ENCODE measurements around the gene DNAAF1. TPM values are rescaled to one million over a fixed set of nuclear protein-coding genes. Genes with fewer than 3 reads are reported as not detected.
"Not testable (repeated sequence)": the region's sequence is repeated elsewhere in the genome, so short reads cannot be mapped to it uniquely, and the experiment has no call there.

DNAAF1 gene
- total and polyA plus RNA-seq, 5 donors from 2014 or later = 0.03 to 0.81 (median 0.30) TPM; not detected in 1

DNA sequence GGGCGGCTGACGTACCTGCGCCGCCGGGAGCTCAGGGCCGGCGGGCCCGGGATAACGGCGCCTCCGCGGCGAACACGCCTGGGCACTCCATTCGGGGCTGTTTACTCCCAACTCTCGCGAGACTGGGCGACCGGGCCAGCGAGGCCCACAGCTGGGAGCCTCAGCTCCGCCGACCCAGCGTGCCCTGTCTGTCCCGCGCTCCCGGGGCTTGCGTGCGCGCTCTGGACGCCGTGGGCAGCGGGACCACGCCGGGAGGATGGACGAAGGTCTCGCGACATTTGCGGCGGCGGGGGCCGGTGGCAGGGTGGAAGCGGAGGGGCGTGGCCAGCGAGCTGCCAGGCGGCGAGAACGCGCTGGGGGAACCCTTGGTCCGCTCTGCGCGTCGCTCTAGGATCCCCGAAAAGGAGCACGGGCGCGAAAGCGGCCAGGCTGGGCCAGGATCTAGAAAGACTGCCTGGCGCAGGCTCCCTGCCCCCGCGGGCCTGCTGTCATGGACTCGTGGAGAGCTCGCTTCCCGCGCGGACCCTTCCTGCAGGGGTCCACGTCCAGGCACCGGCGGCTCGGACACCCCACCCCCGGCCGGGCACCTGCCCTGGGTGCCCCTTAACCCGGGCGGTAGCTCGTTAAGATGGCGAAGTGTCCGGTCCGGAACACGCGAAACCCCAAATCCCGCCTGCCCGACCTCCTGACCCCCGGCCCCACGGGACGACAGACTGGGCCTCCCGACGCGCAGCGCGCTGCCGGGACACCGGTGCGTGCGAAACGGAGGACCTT, 28.2 kb upstream of the DNAAF1 start, which contains the start of gene MBTPS1:
MBTPS1 (minus strand) TSS at position 223 of the 774 bp plus-strand sequence. CDS start 15,159 bp downstream, outside the sequence.
- Histone ChIP-seq H3K4me1 (ENCODE audit: control insufficient read depth, insufficient read depth, low read length, poor library complexity, severe bottlenecking) (peaks cover 30% of the 10 kb centered on the region), H3K27ac (ENCODE audit: insufficient read depth, low read length, poor library complexity, severe bottlenecking) (peak within 1 kb of the TSS; percentile 91), H3K36me3 (ENCODE audit: control insufficient read depth, insufficient read depth, low read length) (no peaks in the 10 kb centered on the region), H3K4me3 (ENCODE audit: low read depth, low read length) (peak within 1 kb of the TSS; percentile 95), H3K9me3 (ENCODE audit: control insufficient read depth in 2 of 2, low read length in 2 of 2) (no peaks in the 10 kb centered on the region), H3K27me3 (ENCODE audit: control insufficient read depth, insufficient read depth, low read length) (no peaks in the 10 kb centered on the region)
- H3K27me3 Mint-ChIP-seq = no peaks in the 10 kb centered on the region
- peak; percentile 90 to 92 for ATAC-seq (ENCODE audit: low read depth in 2 of 2)
- H3K9me3 Mint-ChIP-seq = no peaks in the 10 kb centered on the region
- peaks cover 2% of the 10 kb centered on the region for H3K36me3 Mint-ChIP-seq
- DNase-seq = peak; percentile 97 to 99 (median 98)
- H3K4me3 Mint-ChIP-seq = peak within 1 kb of the TSS; percentile 95 to 98 (median 96)
- peaks cover 13 to 32% (median 21%) of the 10 kb centered on the region in 4 donors for H3K4me1 Mint-ChIP-seq
- peak within 1 kb of the TSS; percentile 96 to 98 (median 98) for H3K27ac Mint-ChIP-seq

GRCh38 chr16:84117494-84117843, 27.6 kb upstream of the DNAAF1 start:
- Histone ChIP-seq H3K9me3 (ENCODE audit: control insufficient read depth in 2 of 2, low read length in 2 of 2) (no peaks in the 10 kb centered on the region), H3K36me3 (ENCODE audit: control insufficient read depth, insufficient read depth, low read length) (peaks cover under 1% of the 10 kb centered on the region), H3K4me3 (ENCODE audit: low read depth, low read length) (peak overlapping the region; percentile 84), H3K4me1 (ENCODE audit: control insufficient read depth, insufficient read depth, low read length, poor library complexity, severe bottlenecking) (peaks cover 30% of the 10 kb centered on the region), H3K27me3 (ENCODE audit: control insufficient read depth, insufficient read depth, low read length) (no peaks in the 10 kb centered on the region), H3K27ac (ENCODE audit: insufficient read depth, low read length, poor library complexity, severe bottlenecking) (peak overlapping the region; percentile 91)
- peak; percentile 5 to 70 (median 47) for DNase-seq
- H3K4me3 Mint-ChIP-seq = peak overlapping the region; percentile 93 to 98 (median 96)
- peaks cover 6% of the 10 kb centered on the region for H3K36me3 Mint-ChIP-seq
- ATAC-seq (ENCODE audit: low read depth in 2 of 2) = no peak
- peaks cover 13 to 30% (median 21%) of the 10 kb centered on the region in 4 donors for H3K4me1 Mint-ChIP-seq
- no peaks in the 10 kb centered on the region for H3K9me3 Mint-ChIP-seq
- H3K27ac Mint-ChIP-seq = peak overlapping the region; percentile 82 to 96 (median 94)
- no peaks in the 10 kb centered on the region for H3K27me3 Mint-ChIP-seq

DNA sequence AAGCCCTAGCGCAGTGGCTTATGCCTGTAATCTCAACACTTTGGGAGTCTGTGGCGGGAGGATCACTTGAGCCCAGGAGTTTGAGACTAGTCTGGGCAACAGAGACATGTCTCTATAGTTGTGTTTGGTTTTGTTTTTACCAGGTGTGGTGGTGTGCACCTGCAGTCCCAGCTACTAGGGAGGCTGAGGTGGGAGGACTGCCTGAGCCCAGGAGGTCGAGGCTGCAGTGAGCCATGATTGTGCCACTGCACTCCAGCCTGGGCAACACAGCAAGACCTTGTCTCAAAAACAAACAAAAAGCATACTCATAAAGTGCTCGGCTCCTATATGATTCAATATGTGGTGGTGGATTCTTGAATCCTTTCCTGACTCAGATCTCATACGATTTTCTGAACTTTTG, 26.8 kb upstream of the DNAAF1 start:
- H3K9me3 ChIP-seq (ENCODE audit: control insufficient read depth in 2 of 2, low read length in 2 of 2); H3K27me3 Mint-ChIP-seq; DNase-seq; H3K27me3 ChIP-seq (ENCODE audit: control insufficient read depth, insufficient read depth, low read length); H3K9me3 Mint-ChIP-seq; H3K36me3 ChIP-seq (ENCODE audit: control insufficient read depth, insufficient read depth, low read length); H3K27ac ChIP-seq (ENCODE audit: insufficient read depth, low read length, poor library complexity, severe bottlenecking); ATAC-seq (ENCODE audit: low read depth in 2 of 2); H3K27ac Mint-ChIP-seq; H3K4me3 ChIP-seq (ENCODE audit: low read depth, low read length): not testable (repeated sequence)
- Mint-ChIP-seq H3K4me3 (peak overlapping the region; percentile 52 to 95 (median 70)), H3K4me1 (peaks cover 12 to 26% (median 18%) of the 10 kb centered on the region in 4 donors), H3K36me3 (peaks cover 11% of the 10 kb centered on the region)
- peaks cover 25% of the 10 kb centered on the region for H3K4me1 ChIP-seq (ENCODE audit: control insufficient read depth, insufficient read depth, low read length, poor library complexity, severe bottlenecking)

GRCh38 chr16:84119368-84119767, 25.7 kb upstream of the DNAAF1 start:
- Mint-ChIP-seq H3K4me3 (peak overlapping the region in 1 of 4 donors; percentile 72), H3K27me3 (no peaks in the 10 kb centered on the region), H3K36me3 (peaks cover 11% of the 10 kb centered on the region), H3K9me3 (no peaks in the 10 kb centered on the region), H3K27ac (no peak overlapping the region), H3K4me1 (peaks cover 9 to 21% (median 17%) of the 10 kb centered on the region in 4 donors)
- DNase-seq = no peak
- Histone ChIP-seq H3K9me3 (ENCODE audit: control insufficient read depth in 2 of 2, low read length in 2 of 2) (no peaks in the 10 kb centered on the region), H3K27ac (ENCODE audit: insufficient read depth, low read length, poor library complexity, severe bottlenecking) (no peak overlapping the region), H3K4me1 (ENCODE audit: control insufficient read depth, insufficient read depth, low read length, poor library complexity, severe bottlenecking) (peaks cover 22% of the 10 kb centered on the region), H3K36me3 (ENCODE audit: control insufficient read depth, insufficient read depth, low read length) (peaks cover 5% of the 10 kb centered on the region), H3K27me3 (ENCODE audit: control insufficient read depth, insufficient read depth, low read length) (no peaks in the 10 kb centered on the region), H3K4me3 (ENCODE audit: low read depth, low read length) (no peak overlapping the region)
- ATAC-seq (ENCODE audit: low read depth in 2 of 2) = no peak

DNA sequence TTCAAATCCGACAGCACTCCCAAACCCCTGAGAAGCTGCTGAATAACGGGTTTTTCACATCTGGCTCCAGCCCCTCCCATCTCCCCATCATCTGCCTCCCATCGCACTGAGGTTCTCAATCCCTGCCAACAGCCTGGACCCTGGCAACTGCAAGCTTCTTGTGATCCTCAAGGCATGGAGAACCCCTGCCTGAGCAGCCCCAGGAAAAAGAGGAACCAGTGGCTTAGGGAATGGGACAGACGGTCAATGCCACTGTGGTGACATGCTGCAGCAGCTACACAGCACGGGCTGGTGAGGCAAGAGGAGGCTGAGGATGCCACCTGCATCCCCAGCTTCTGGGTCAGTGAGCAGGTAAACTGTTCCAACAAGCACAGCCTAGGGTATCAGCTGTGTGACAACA, 25.1 kb upstream of the DNAAF1 start:
- peaks cover 11% of the 10 kb centered on the region for H3K36me3 Mint-ChIP-seq
- H3K9me3 ChIP-seq (ENCODE audit: control insufficient read depth in 2 of 2, low read length in 2 of 2) = no peaks in the 10 kb centered on the region
- H3K4me3 ChIP-seq (ENCODE audit: low read depth, low read length) = no peak overlapping the region
- H3K9me3 Mint-ChIP-seq = no peaks in the 10 kb centered on the region
- H3K27ac Mint-ChIP-seq = no peak overlapping the region
- H3K36me3 ChIP-seq (ENCODE audit: control insufficient read depth, insufficient read depth, low read length) = peaks cover 8% of the 10 kb centered on the region
- H3K4me3 Mint-ChIP-seq = peak overlapping the region in 2 of 4 donors; percentile 21 to 72
- no peaks in the 10 kb centered on the region for H3K27me3 Mint-ChIP-seq
- H3K27me3 ChIP-seq (ENCODE audit: control insufficient read depth, insufficient read depth, low read length) = no peaks in the 10 kb centered on the region
- peaks cover 17% of the 10 kb centered on the region for H3K4me1 ChIP-seq (ENCODE audit: control insufficient read depth, insufficient read depth, low read length, poor library complexity, severe bottlenecking)
- DNase-seq = no peak
- no peak overlapping the region for H3K27ac ChIP-seq (ENCODE audit: insufficient read depth, low read length, poor library complexity, severe bottlenecking)
- ATAC-seq (ENCODE audit: low read depth in 2 of 2) = no peak
- peaks cover 8 to 19% (median 15%) of the 10 kb centered on the region in 4 donors for H3K4me1 Mint-ChIP-seq

DNA sequence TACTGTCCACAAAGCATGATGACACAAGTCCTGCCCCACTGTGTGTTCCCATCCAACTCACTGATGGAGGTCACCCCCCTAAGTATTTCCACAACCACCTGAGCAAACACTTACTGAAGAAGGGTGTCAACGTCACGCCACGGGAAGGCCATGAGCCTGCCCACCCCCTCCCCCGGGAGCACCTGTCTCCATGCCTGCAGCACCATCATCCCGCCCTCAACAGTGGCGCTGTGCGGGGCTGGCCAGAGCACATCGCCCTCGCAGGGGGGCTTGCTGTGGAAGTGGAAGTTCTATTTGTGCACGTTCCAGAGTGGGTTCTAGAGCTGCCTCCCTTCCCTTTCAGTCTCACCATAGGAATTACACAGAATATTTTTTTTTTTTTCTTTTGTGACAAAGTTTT, 24.1 kb upstream of the DNAAF1 start:
- no peak overlapping the region for H3K4me3 ChIP-seq (ENCODE audit: low read depth, low read length)
- Mint-ChIP-seq H3K27ac (no peak overlapping the region), H3K27me3 (no peaks in the 10 kb centered on the region), H3K4me3 (peak overlapping the region in 1 of 4 donors; percentile 3), H3K4me1 (peaks cover 2 to 13% (median 6%) of the 10 kb centered on the region in 4 donors), H3K9me3 (no peaks in the 10 kb centered on the region), H3K36me3 (peaks cover 16% of the 10 kb centered on the region)
- no peaks in the 10 kb centered on the region for H3K27me3 ChIP-seq (ENCODE audit: control insufficient read depth, insufficient read depth, low read length)
- ATAC-seq (ENCODE audit: low read depth in 2 of 2) (no peak), DNase-seq (no peak)
- peaks cover 8% of the 10 kb centered on the region for H3K36me3 ChIP-seq (ENCODE audit: control insufficient read depth, insufficient read depth, low read length)
- no peak overlapping the region for H3K27ac ChIP-seq (ENCODE audit: insufficient read depth, low read length, poor library complexity, severe bottlenecking)
- H3K4me1 ChIP-seq (ENCODE audit: control insufficient read depth, insufficient read depth, low read length, poor library complexity, severe bottlenecking) = peaks cover 7% of the 10 kb centered on the region
- no peaks in the 10 kb centered on the region for H3K9me3 ChIP-seq (ENCODE audit: control insufficient read depth in 2 of 2, low read length in 2 of 2)

DNA sequence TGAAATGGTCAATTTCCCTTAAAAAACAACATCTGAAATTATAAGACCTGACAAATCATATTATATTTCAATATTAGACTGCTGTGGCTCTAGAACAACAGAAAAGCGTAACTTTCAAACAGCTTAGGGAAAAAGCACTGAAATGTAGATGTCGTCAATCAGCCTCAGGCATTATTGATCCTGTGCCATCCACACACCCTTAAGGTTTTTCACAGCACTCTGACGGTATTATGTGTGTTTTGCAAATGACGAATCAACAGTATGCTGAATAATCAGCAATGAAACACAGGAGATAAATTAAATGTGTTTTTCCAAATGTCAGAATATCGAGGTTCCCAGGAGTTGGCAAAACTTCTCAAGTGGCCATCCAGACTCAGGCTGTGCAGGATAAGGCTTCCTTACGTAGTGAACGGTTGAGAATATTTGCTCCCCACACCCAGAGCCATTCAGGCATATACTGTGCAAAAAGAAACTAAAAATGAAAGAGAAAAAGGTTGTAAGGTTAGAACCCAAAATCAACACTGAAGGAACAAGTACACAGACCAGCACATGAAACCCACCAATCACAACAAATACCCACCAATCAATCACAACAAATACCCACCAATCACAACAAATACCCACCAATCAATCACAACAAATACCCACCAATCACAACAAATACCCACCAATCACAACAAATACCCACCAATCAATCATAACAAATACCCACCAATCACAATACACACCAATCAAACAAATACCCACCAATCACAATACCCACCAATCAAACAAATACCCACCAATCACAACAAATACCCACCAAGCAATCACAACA, 20.6 kb upstream of the DNAAF1 start:
- Mint-ChIP-seq H3K4me1 (peaks cover 0 to 5% (median 0%) of the 10 kb centered on the region in 4 donors), H3K27ac (no peak overlapping the region)
- H3K36me3 ChIP-seq (ENCODE audit: control insufficient read depth, insufficient read depth, low read length) = peaks cover 11% of the 10 kb centered on the region

More for the DNA sequence above, 20.6 kb upstream of the DNAAF1 start:
- H3K27me3 ChIP-seq (ENCODE audit: control insufficient read depth, insufficient read depth, low read length) = no peaks in the 10 kb centered on the region
- Mint-ChIP-seq H3K4me3 (no peak overlapping the region), H3K36me3 (peaks cover 22% of the 10 kb centered on the region), H3K9me3 (no peaks in the 10 kb centered on the region), H3K27me3 (no peaks in the 10 kb centered on the region)
- H3K9me3 ChIP-seq (ENCODE audit: control insufficient read depth in 2 of 2, low read length in 2 of 2) = no peaks in the 10 kb centered on the region
- no peak overlapping the region for H3K27ac ChIP-seq (ENCODE audit: insufficient read depth, low read length, poor library complexity, severe bottlenecking)
- H3K4me3 ChIP-seq (ENCODE audit: low read depth, low read length) = no peak overlapping the region
- DNase-seq (no peak), ATAC-seq (ENCODE audit: low read depth in 2 of 2) (no peak)
- H3K4me1 ChIP-seq (ENCODE audit: control insufficient read depth, insufficient read depth, low read length, poor library complexity, severe bottlenecking) = no peaks in the 10 kb centered on the region
